H1 (cell line): ENCODE measurements around the gene FAM98A. TPM values are rescaled to one million over a fixed set of nuclear protein-coding genes. Genes with fewer than 3 reads are reported as not detected.

Experiments used
- CTCF ChIA-PET: fragments of 300-600 bp; sonication (Branson Sonifier 250); formaldehyde crosslinking; loops from one replicate; lab custom pipeline; 2021; ENCODE audit not compliant: partially characterized antibody; lab: Charles Lee
- POLR2A ChIA-PET: fragments of 300-600 bp; sonication (Branson Sonifier 250); formaldehyde crosslinking; loops from one replicate; lab custom pipeline; 2021; ENCODE audit warnings: inconsistent platforms; ENCODE audit not compliant: partially characterized antibody; lab: Charles Lee
- DNase-seq, 2 experiments: peaks; one replicate each; pipeline versions ENCODE4 v3.0.0 to v3.0.0-alpha.2; 2010 to 2022; ENCODE audit warnings: low spot score in 2 of 2, low read depth in 1 of 2, mixed read lengths in 1 of 2
- FAIRE-seq: peaks from 2 replicates; lab custom pipeline; 2011; peaks lifted over from hg19 to GRCh38; lab: Jason Lieb, UNC
- H2AFZ ChIP-seq: 2 replicates; pipeline ENCODE4 v1.8.1; 2012; ENCODE audit warnings: low read length, inconsistent platforms
- H2AK5ac ChIP-seq: 2 replicates; pipeline ENCODE4 v1.6.1; 2013; ENCODE audit warnings: low read depth, low read length
- H2BK120ac ChIP-seq: replicated peaks from 2 replicates; pipeline ENCODE3; 2013; ENCODE audit warnings: low read depth, low read length, inconsistent platforms
- H2BK12ac ChIP-seq: 2 replicates; pipeline ENCODE4 v1.6.1; 2013; ENCODE audit warnings: low read depth, low read length
- H2BK15ac ChIP-seq: 2 replicates; pipeline ENCODE4 v1.6.1; 2013; ENCODE audit warnings: low read length
- H2BK20ac ChIP-seq: 2 replicates; pipeline ENCODE4 v1.6.1; 2013; ENCODE audit warnings: low read length
- H2BK5ac ChIP-seq: 2 replicates; pipeline ENCODE4 v1.6.1; 2013; ENCODE audit warnings: low read depth, low read length
- H3K14ac ChIP-seq: 2 replicates; pipeline ENCODE4 v1.6.1; 2013; ENCODE audit warnings: inconsistent platforms; ENCODE audit not compliant: insufficient read length
- H3K18ac ChIP-seq: 2 replicates; pipeline ENCODE4 v1.6.1; 2013; ENCODE audit warnings: low read length; ENCODE audit errors: extremely low read depth
- H3K23ac ChIP-seq: 2 replicates; pipeline ENCODE4 v1.6.1; 2013; ENCODE audit warnings: inconsistent platforms; ENCODE audit not compliant: insufficient read length
- H3K23me2 ChIP-seq: 2 replicates; pipeline ENCODE4 v1.6.1; 2013; ENCODE audit warnings: low read depth, low read length
- H3K27ac ChIP-seq: 2 replicates; pipeline ENCODE4 v1.6.1; 2011; ENCODE audit warnings: low read depth, low read length, inconsistent platforms
- H3K27me3 ChIP-seq, 4 experiments: replicated peaks in 1 of 4; 1 replicate in 1 of 4; 2 replicates in 3 of 4; pipeline versions ENCODE4 v1.6.1 to v1.8.1; 2011 to 2013; ENCODE audit warnings: low read length in 3 of 4, mild to moderate bottlenecking in 3 of 4, inconsistent platforms in 2 of 4, mixed read lengths in 2 of 4, moderate library complexity in 1 of 4; ENCODE audit not compliant: control insufficient read depth in 3 of 4, insufficient read depth in 3 of 4; ENCODE audit errors: extremely low read depth in 1 of 4
- H3K36me3 ChIP-seq, 4 experiments: 2 replicates each; pipeline versions ENCODE4 v1.6.1 to v1.8.1; 2011 to 2013; ENCODE audit warnings: mild to moderate bottlenecking in 4 of 4, low read length in 3 of 4, moderate library complexity in 2 of 4, control low read depth in 1 of 4, inconsistent platforms in 1 of 4; ENCODE audit not compliant: insufficient read depth in 4 of 4, control insufficient read depth in 2 of 4
- H3K4ac ChIP-seq: replicated peaks from 2 replicates; pipeline ENCODE3; 2013; ENCODE audit warnings: low read length, low read depth, mixed read lengths, inconsistent platforms; ENCODE audit not compliant: insufficient read length
- H3K4me1 ChIP-seq, 4 experiments: replicated peaks in 1 of 4; 1 replicate in 1 of 4; 2 replicates in 3 of 4; pipeline versions ENCODE4 v1.6.1 to v1.8.1; 2011 to 2013; ENCODE audit warnings: low read length in 3 of 4, inconsistent platforms in 2 of 4, mixed read lengths in 1 of 4; ENCODE audit not compliant: insufficient read depth in 4 of 4, control insufficient read depth in 3 of 4
- H3K4me2 ChIP-seq, 2 experiments: 2 replicates each; pipeline versions ENCODE4 v1.6.1 to v1.8.1; 2011 to 2013; ENCODE audit warnings: low read depth in 2 of 2, low read length in 2 of 2, control low read depth in 1 of 2, inconsistent platforms in 1 of 2, mild to moderate bottlenecking in 1 of 2; ENCODE audit not compliant: insufficient read depth in 1 of 2
- H3K4me3 ChIP-seq, 4 experiments: fragments of 200-600, 300-600 bp in 1 of 4; sonication (generic), shearing (Covaris generic), sonication (Bioruptor Twin) in 1 of 4; 2 replicates each; pipeline versions ENCODE4 v1.5.1 to v1.8.1; 2011 to 2016; ENCODE audit warnings: low read length in 4 of 4, low read depth in 3 of 4, control low read depth in 2 of 4, inconsistent platforms in 2 of 4, mild to moderate bottlenecking in 2 of 4, mixed read lengths in 1 of 4, moderate library complexity in 1 of 4; ENCODE audit not compliant: insufficient read depth in 2 of 4; ENCODE audit errors: extremely low read depth in 1 of 4
- H3K56ac ChIP-seq: replicated peaks from 2 replicates; pipeline ENCODE3; 2013; ENCODE audit warnings: low read depth, mild to moderate bottlenecking, mixed read lengths, low read length, inconsistent platforms; ENCODE audit not compliant: insufficient read length
- H3K79me1 ChIP-seq: 2 replicates; pipeline ENCODE4 v1.6.1; 2013; ENCODE audit warnings: low read depth, low read length, control low read depth
- H3K79me2 ChIP-seq, 2 experiments: 2 replicates each; pipeline versions ENCODE4 v1.6.1 to v1.8.1; 2012 to 2013; ENCODE audit warnings: low read length in 2 of 2, mild to moderate bottlenecking in 2 of 2, inconsistent platforms in 1 of 2; ENCODE audit not compliant: insufficient read depth in 2 of 2, control insufficient read depth in 1 of 2
- H3K9ac ChIP-seq, 4 experiments: replicated peaks in 1 of 4; 1 replicate in 1 of 4; 2 replicates in 3 of 4; pipeline versions ENCODE4 v1.6.1 to v1.8.1; 2011 to 2013; ENCODE audit warnings: low read depth in 3 of 4, low read length in 3 of 4, control low read depth in 2 of 4, mild to moderate bottlenecking in 2 of 4, moderate library complexity in 2 of 4, inconsistent platforms in 1 of 4; ENCODE audit errors: extremely low read depth in 1 of 4
- H3K9me3 ChIP-seq, 2 experiments: 2 replicates each; pipeline versions ENCODE4 v1.6.1 to v1.8.1; 2012 to 2013; ENCODE audit warnings: mild to moderate bottlenecking in 2 of 2, moderate library complexity in 2 of 2, control low read depth in 1 of 2, inconsistent platforms in 1 of 2, low read depth in 1 of 2, low read length in 1 of 2, mixed read lengths in 1 of 2; ENCODE audit not compliant: insufficient read depth in 2 of 2
- H4K20me1 ChIP-seq, 2 experiments: replicated peaks in 1 of 2; 2 replicates each; pipeline versions ENCODE3 to v1.8.1; 2011 to 2013; ENCODE audit warnings: inconsistent platforms in 2 of 2, low read length in 2 of 2, mild to moderate bottlenecking in 1 of 2; ENCODE audit not compliant: insufficient read depth in 2 of 2, control insufficient read depth in 1 of 2
- H4K5ac ChIP-seq: 2 replicates; pipeline ENCODE4 v1.6.1; 2013; ENCODE audit warnings: low read length, low read depth, mixed read lengths, inconsistent platforms; ENCODE audit not compliant: insufficient read length
- H4K8ac ChIP-seq: 2 replicates; pipeline ENCODE4 v1.8.0; 2013; ENCODE audit warnings: mild to moderate bottlenecking, moderate library complexity, low read length, inconsistent platforms; ENCODE audit not compliant: insufficient read depth; ENCODE audit errors: extremely low read depth
- H4K91ac ChIP-seq: replicated peaks from 2 replicates; pipeline ENCODE3; 2013; ENCODE audit warnings: low read length, mixed read lengths, inconsistent platforms; ENCODE audit not compliant: insufficient read length
- CEBPB ChIP-seq: IDR thresholded peaks from 2 replicates; pipeline ENCODE4 v1.6.1; 2012; ENCODE audit warnings: low read depth, low read length
- CHD2 ChIP-seq: IDR thresholded peaks from 2 replicates; pipeline ENCODE4 v1.6.1; 2012; ENCODE audit warnings: low read length, improper control_type of control experiment
- GABPA ChIP-seq: IDR thresholded peaks from 2 replicates; pipeline ENCODE4 v1.6.1; 2011; ENCODE audit warnings: mild to moderate bottlenecking, low read length, moderate library complexity, borderline replicate concordance; ENCODE audit not compliant: insufficient read depth
- HDAC6 ChIP-seq: IDR thresholded peaks from one replicate; pipeline ENCODE4 v1.7.1; 2012; ENCODE audit warnings: low read depth, mild to moderate bottlenecking, inconsistent platforms, low read length, moderate library complexity
- MAX ChIP-seq: IDR thresholded peaks from 2 replicates; pipeline ENCODE4 v1.6.1; 2012; ENCODE audit warnings: inconsistent platforms
- POLR2A ChIP-seq, 2 experiments: IDR thresholded peaks; 1 replicate in 1 of 2; 2 replicates in 1 of 2; pipeline ENCODE4 v1.6.1; 2011; ENCODE audit warnings: low read depth in 2 of 2, low read length in 2 of 2, mild to moderate bottlenecking in 2 of 2; ENCODE audit errors: control extremely low read depth in 1 of 2
- RBBP5 ChIP-seq: IDR thresholded peaks from 2 replicates; pipeline ENCODE4 v1.7.1; 2012; ENCODE audit warnings: low read depth, mild to moderate bottlenecking, inconsistent platforms, low read length, moderate library complexity, borderline replicate concordance
- RNF2 ChIP-seq: fragments of 200-900, 300-1000 bp; sonication (generic); IDR thresholded peaks from 2 replicates; pipeline ENCODE4 v1.7.1; 2016; ENCODE audit warnings: borderline replicate concordance, low read depth, mild to moderate bottlenecking, antibody characterized with exemption, low read length; ENCODE audit not compliant: poor library complexity, severe bottlenecking; ENCODE audit errors: missing control alignments
- SP2 ChIP-seq: IDR thresholded peaks from 2 replicates; pipeline ENCODE4 v1.6.1; 2012; ENCODE audit warnings: mild to moderate bottlenecking, low read length, inconsistent platforms
- SP4 ChIP-seq: IDR thresholded peaks from 2 replicates; pipeline ENCODE4 v1.6.1; 2012; ENCODE audit warnings: low read length, inconsistent platforms
- TAF1 ChIP-seq: IDR thresholded peaks from 2 replicates; pipeline ENCODE4 v1.6.1; 2011; ENCODE audit warnings: mild to moderate bottlenecking, low read depth, low read length
- TBP ChIP-seq: IDR thresholded peaks from 2 replicates; pipeline ENCODE4 v1.6.1; 2011; ENCODE audit warnings: low read depth, low read length, improper control_type of control experiment
- YY1 ChIP-seq: IDR thresholded peaks from 2 replicates; pipeline ENCODE4 v1.6.1; 2011; ENCODE audit warnings: low read depth, mild to moderate bottlenecking, low read length
- WGBS, 2 experiments: shearing (Covaris generic) in 1 of 2; methylation state at CpG; one replicate each; pipeline versions ENCODE4 v1.1.6 to v1.1.7; 2013 to 2015; ENCODE audit warnings: low lambda C conversion rate in 2 of 2, mixed read lengths in 2 of 2, inconsistent platforms in 1 of 2, low coverage in 1 of 2, missing lambda C conversion rate in 1 of 2; ENCODE audit not compliant: insufficient replicate concordance in 2 of 2, insufficient coverage in 1 of 2, insufficient read length in 1 of 2; ENCODE audit errors: extremely low coverage in 1 of 2, missing lambda C conversion rate in 1 of 2; 5-methylcytosine and 5-hydroxymethylcytosine counted together
- polyA plus RNA-seq, 7 experiments: library from polyadenylated mRNA; depleted of rRNA in 3 of 7; stranded (reverse) in 5 of 7; unstranded in 2 of 7; fragments of >200 nt in 5 of 7; fragments of 200-250 nt in 2 of 7; gene quantifications; 1 replicate in 5 of 7; 2 replicates in 1 of 7; 4 replicates in 1 of 7; pipeline versions ENCODE4 v1.2.1 to v1.2.3, GENCODE V29; 2011 to 2013; ENCODE audit warnings: missing spikeins in 2 of 7, mixed read lengths in 2 of 7
- total RNA-seq: library from RNA; stranded (reverse); fragmentation: NEBNext Ultra II Directional; extraction: Animal tissue kit (Norgen Biotek cat#: 25700); gene quantifications from 2 replicates; pipeline ENCODE4 v1.2.1, GENCODE V29; 2021

The FAM98A gene
- total and polyA plus RNA-seq, 2 of the 8 experiments (the other 6 are each of a cell fraction or from before 2014, with no cell fraction given), result 53.2 to 103 TPM

- no peak overlapping the region for H4K8ac ChIP-seq
- H2AFZ ChIP-seq, result no peak overlapping the region
- DNase-seq, result no peak
- TF ChIP-seq RNF2 (no peak), YY1 (no peak), CHD2 (no peak), CEBPB (no peak), SP4 (no peak), TAF1 (no peak), RBBP5 (no peak), TBP (no peak), SP2 (no peak), HDAC6 (no peak), POLR2A (IDR thresholded peaks at IDR 0.05; ENCODE audit: control extremely low read depth in 1 of 2, low read depth in 2 of 2, low read length in 2 of 2) (no peak), GABPA (no peak), MAX (no peak)
Observed at GRCh38 chr2:33605056-33605455, 6.0 kb upstream of the FAM98A start.

More at GRCh38 chr2:33605056-33605455, 6.0 kb upstream of the FAM98A start:
- Histone ChIP-seq H3K18ac (peak overlapping the region; percentile 79; the same call in 1 of the 2 replicates), H3K36me3 (peaks cover 0 to 1% (median 0%) of the 10 kb centered on the region in 4 experiments; a peak in 3 of 8 replicates), H3K27me3 (no peaks in the 10 kb centered on the region), H3K4me1 (peaks cover 2 to 23% (median 19%) of the 10 kb centered on the region in 4 experiments), H3K9me3 (peaks cover 0 to 2% of the 10 kb centered on the region in 2 experiments; a peak in 1 of 4 replicates), H3K27ac (0 out of 2 replicates have a peak overlapping the region, but pooled peaks have one; percentile 8), H3K79me1 (no peaks in the 10 kb centered on the region; the same call in 1 of the 2 replicates), H3K23me2 (no peaks in the 10 kb centered on the region), H2BK5ac (peak overlapping the region; percentile 93), H2BK12ac (peak overlapping the region; percentile 100), H2BK120ac (peak overlapping the region; percentile 49), H3K14ac (no peak overlapping the region), H3K56ac (peak overlapping the region; percentile 14), H3K9ac (no peak overlapping the region), H3K23ac (no peak overlapping the region), H3K4me2 (no peak overlapping the region), H2BK15ac (peak overlapping the region; percentile 65; the same call in 1 of the 2 replicates), H2AK5ac (peak overlapping the region; percentile 98), H4K20me1 (no peaks in the 10 kb centered on the region), H4K5ac (peak overlapping the region; percentile 49), H4K91ac (peak overlapping the region; percentile 94), H2BK20ac (peak overlapping the region; percentile 99), H3K79me2 (peaks cover 0 to 31% of the 10 kb centered on the region in 2 experiments; a peak in 2 of 4 replicates), H3K4me3 (no peak overlapping the region), H3K4ac (no peak overlapping the region)
- 81% methylated on average over 6 of the region's 6 CpGs; no CpG with 5 or more reads in 1 of the 2 experiments for WGBS, 2 experiments
- FAIRE-seq, result no peak
- CTCF ChIA-PET, result interaction anchor here (1.0 kb wide), 1 partner anchor 12 kb away, joined by 3 read pairs; no protein-coding TSS in a partner anchor
- POLR2A ChIA-PET, result no interaction called here
